A549 (cell line): ENCODE data around the gene CMIP. TPM values are rescaled to one million over a fixed set of nuclear protein-coding genes. Genes with fewer than 3 reads are reported as not detected.

Experiments used
- ATAC-seq, 2 experiments: fragments of 200-7000 bp in 1 of 2; fragments of >200 bp in 1 of 2; cut with Nextera tagmentation in 1 of 2; cut with Tn5 transposase in 1 of 2; 3 replicates each; pipeline versions ENCODE4 v1.8.0 to v1.9.1; 2018 to 2020; ENCODE audit warnings: mild to moderate bottlenecking in 1 of 2, moderate library complexity in 1 of 2
- CTCF ChIA-PET: fragments of 300-600 bp; sonication (Branson Sonifier 250); formaldehyde crosslinking; extraction: SDS; loops from one replicate; lab custom pipeline; 2021; ENCODE audit warnings: antibody characterized with exemption, inconsistent platforms; lab: Yijun Ruan, JAX
- POLR2A ChIA-PET: fragments of 350-600 bp; formaldehyde crosslinking; extraction: SDS; loops from one replicate; lab custom pipeline; 2021; ENCODE audit warnings: antibody characterized with exemption, inconsistent platforms; lab: Yijun Ruan, JAX
- DNase-seq, 2 experiments: peaks; one replicate each; pipeline versions ENCODE4 v3.0.0 to v3.0.0-alpha.2; 2011 to 2016; ENCODE audit warnings: low read depth in 1 of 2, low spot score in 1 of 2
- FAIRE-seq: peaks from 2 replicates; lab custom pipeline; 2011; peaks lifted over from hg19 to GRCh38; lab: Jason Lieb, UNC
- H3K27ac ChIP-seq, 2 experiments: fragments of >200 bp; sonication (Bioruptor Twin); formaldehyde crosslinking; 3 replicates each; pipeline ENCODE4 v1.5.1; 2016 to 2017
- H3K4me1 ChIP-seq: fragments of >200 bp; sonication (Bioruptor Twin); formaldehyde crosslinking; 3 replicates; pipeline ENCODE4 v1.6.1; 2016
- H3K4me2 ChIP-seq: fragments of >200 bp; sonication (Bioruptor Twin); formaldehyde crosslinking; 3 replicates; pipeline ENCODE4 v1.6.1; 2016
- H3K4me3 ChIP-seq: fragments of >200 bp; sonication (Bioruptor Twin); formaldehyde crosslinking; 3 replicates; pipeline ENCODE4 v1.5.1; 2016
- H3K9me3 ChIP-seq: fragments of >200 bp; sonication (Bioruptor Twin); formaldehyde crosslinking; 3 replicates; pipeline ENCODE4 v1.6.1; 2016
- CBX8 ChIP-seq: fragments of 200-600 bp; sonication (generic); IDR thresholded peaks from 2 replicates; pipeline ENCODE4 v1.6.1; 2016
- ELK1 ChIP-seq: fragments of 150-350 bp; IDR thresholded peaks from 2 replicates; pipeline ENCODE4 v1.6.1; 2014; ENCODE audit warnings: low read depth, mild to moderate bottlenecking, low read length
- HES2 ChIP-seq: fragments of >200 bp; sonication (Bioruptor Twin); formaldehyde crosslinking; IDR thresholded peaks from 2 replicates; pipeline ENCODE4 v1.6.1; 2016
- HMGXB4 ChIP-seq: fragments of 250-450 bp; sonication (Bioruptor Pico); IDR thresholded peaks from 2 replicates; pipeline ENCODE4 v1.5.0; 2021; ENCODE audit warnings: mild to moderate bottlenecking, moderate library complexity, borderline replicate concordance
- JUNB ChIP-seq: fragments of >200 bp; sonication (Bioruptor Twin); formaldehyde crosslinking; IDR thresholded peaks from 2 replicates; pipeline ENCODE4 v1.6.1; 2016
- KDM1A ChIP-seq: fragments of 200-600 bp; sonication (generic); IDR thresholded peaks from 2 replicates; pipeline ENCODE4 v1.6.1; 2016; ENCODE audit warnings: low read depth, mild to moderate bottlenecking
- MAX ChIP-seq: IDR thresholded peaks from 2 replicates; pipeline ENCODE4 v1.6.1; 2012
- POLR2A ChIP-seq: IDR thresholded peaks from 2 replicates; pipeline ENCODE4 v1.6.1; 2012; ENCODE audit warnings: mild to moderate bottlenecking, low read length
- RARB ChIP-seq: fragments of 250-450 bp; sonication (Bioruptor Pico); IDR thresholded peaks from 2 replicates; pipeline ENCODE4 v1.8.0; 2021; ENCODE audit warnings: mild to moderate bottlenecking, moderate library complexity
- RCOR1 ChIP-seq: fragments of 150-350 bp; IDR thresholded peaks from 2 replicates; pipeline ENCODE4 v1.6.1; 2014; ENCODE audit warnings: antibody characterized with exemption, low read length, low read depth
- REST ChIP-seq: fragments of 200-600 bp; sonication (generic); IDR thresholded peaks from 2 replicates; pipeline ENCODE4 v1.6.1; 2016; ENCODE audit warnings: antibody characterized with exemption, mild to moderate bottlenecking, moderate library complexity
- RFX5 ChIP-seq: fragments of 450-650 bp; IDR thresholded peaks from 2 replicates; pipeline ENCODE4 v1.7.1; 2014; ENCODE audit warnings: antibody characterized with exemption, mild to moderate bottlenecking, moderate library complexity
- RNF2 ChIP-seq: fragments of 200-600 bp; sonication (generic); IDR thresholded peaks from 2 replicates; pipeline ENCODE4 v1.6.1; 2016; ENCODE audit warnings: low read depth, mild to moderate bottlenecking, antibody characterized with exemption, moderate library complexity, borderline replicate concordance
- SREBF2 ChIP-seq: fragments of 450-650 bp; IDR thresholded peaks from 2 replicates; pipeline ENCODE4 v1.6.1; 2014; ENCODE audit warnings: mild to moderate bottlenecking, moderate library complexity
- TFCP2L1 ChIP-seq: fragments of 250-450 bp; sonication (Bioruptor Pico); IDR thresholded peaks from 2 replicates; pipeline ENCODE4 v1.5.0; 2021; ENCODE audit warnings: mild to moderate bottlenecking
- WGBS: methylation state at CpG from one replicate; pipeline ENCODE4 v1.1.6; 2017; ENCODE audit errors: missing lambda C conversion rate; 5-methylcytosine and 5-hydroxymethylcytosine counted together
- polyA plus RNA-seq, 4 experiments: library from polyadenylated mRNA; depleted of rRNA in 3 of 4; stranded (reverse); fragments of >200 nt; fragmentation: RNase III in 1 of 4; extraction: RNeasy Plus Mini Kit Qiagen cat#74134 plus additional on column Dnase treatment in 1 of 4; gene quantifications; 2 replicates in 3 of 4; 3 replicates in 1 of 4; pipeline ENCODE4 v1.2.3, GENCODE V29; 2011 to 2017

Gene CMIP
- polyA plus RNA-seq, 2 of the 4 experiments (the other 2 are of a cell fraction), result 21.6 to 125 TPM

- peak; percentile 56; the same call in 1 of the 2 replicates for TF ChIP-seq MAX
- TF ChIP-seq ELK1, result no peak
- TF ChIP-seq KDM1A, result no peak
- TF ChIP-seq JUNB, result peak; percentile 62; the same call in 1 of the 2 replicates
- TF ChIP-seq RCOR1, result no peak
These were observed 12.9 kb downstream of the CMIP start (continued) for GRCh38 chr16:81457326-81458133.

GRCh38 chr16:81458149-81458669 lies 13.6 kb downstream of the CMIP start:
- Histone ChIP-seq H3K4me3 (no peak overlapping the region), H3K4me2 (peak overlapping the region; percentile 95), H3K4me1 (peaks cover 100% of the 10 kb centered on the region), H3K9me3 (no peaks in the 10 kb centered on the region), H3K27ac (peak overlapping the region; percentile 84 to 99)
- ATAC-seq, result peak in 1 of 2 experiments; percentile 13; a peak in 3 of 6 replicates
- no peak for FAIRE-seq
- no peak for DNase-seq
- ChIA-PET POLR2A (no interaction called here), CTCF (interaction anchor here (0.8 to 2.3 kb wide), 4 partner anchors 10 to 54 kb away, joined by 3 to 7 read pairs (median 4); no protein-coding TSS in a partner anchor)
- TF ChIP-seq JUNB (no peak), SREBF2 (no peak), HES2 (no peak), RARB (CRISPR knock-in tag) (no peak), RNF2 (no peak), POLR2A (no peak), HMGXB4 (CRISPR knock-in tag) (no peak), TFCP2L1 (CRISPR knock-in tag) (no peak), CBX8 (no peak), RFX5 (no peak), REST (no peak)
- WGBS, result 81% methylated on average over 8 of the region's 8 CpGs
